GM19035 (cell line): ENCODE results near the gene TIMP4.

Experiments used
- ATAC-seq: cut with Tn5 transposase; IDR thresholded peaks from one replicate; pipeline ENCODE4 v1.9.1; 2021; ENCODE audit not compliant: unreplicated experiment

Gene TIMP4

GRCh38 chr3:12148183-12148940 lies 10.3 kb downstream of the TIMP4 start:
- no peak for ATAC-seq

GRCh38 chr3:12147049-12147780 lies 11.5 kb downstream of the TIMP4 start:
- no peak for ATAC-seq

- no peak for ATAC-seq
Observed at GRCh38 chr3:12143949-12144504, 14.7 kb downstream of the TIMP4 start.

GRCh38 chr3:12142476-12142875 lies 16.2 kb downstream of the TIMP4 start:
- ATAC-seq, result no peak

GRCh38 chr3:12141350-12141749 lies 17.4 kb downstream of the TIMP4 start:
- ATAC-seq, result no peak

GRCh38 chr3:12139111-12139511 lies 19.6 kb downstream of the TIMP4 start:
- no peak for ATAC-seq

GRCh38 chr3:12138044-12138443 lies 20.7 kb downstream of the TIMP4 start:
- no peak for ATAC-seq

- no peak for ATAC-seq
Observed at GRCh38 chr3:12136371-12136770, 22.3 kb downstream of the TIMP4 start.

GRCh38 chr3:12135029-12135657 lies 23.6 kb downstream of the TIMP4 start:
- ATAC-seq, result peak; percentile 85

- ATAC-seq, result no peak
Observed at GRCh38 chr3:12132881-12133280, 25.8 kb downstream of the TIMP4 start.

- ATAC-seq, result no peak
Observed at GRCh38 chr3:12131351-12132090, 27.2 kb downstream of the TIMP4 start.

GRCh38 chr3:12127391-12127790 lies 31.3 kb downstream of the TIMP4 start:
- no peak for ATAC-seq

- ATAC-seq, result no peak
Observed at GRCh38 chr3:12125772-12126171, 32.9 kb downstream of the TIMP4 start.

GRCh38 chr3:12121466-12121865 lies 37.2 kb downstream of the TIMP4 start:
- ATAC-seq, result no peak

- ATAC-seq, result no peak
Observed at GRCh38 chr3:12120374-12121140, 38.2 kb downstream of the TIMP4 start.

- no peak for ATAC-seq
Observed at GRCh38 chr3:12117473-12117872, 41.2 kb downstream of the TIMP4 start.

GRCh38 chr3:12116870-12117269 lies 41.8 kb downstream of the TIMP4 start:
- ATAC-seq, result no peak

GRCh38 chr3:12115849-12116248 lies 42.9 kb downstream of the TIMP4 start:
- ATAC-seq, result no peak

GRCh38 chr3:12115104-12115503 lies 43.6 kb downstream of the TIMP4 start:
- ATAC-seq, result no peak

- ATAC-seq, result no peak
Observed at GRCh38 chr3:12114251-12114650, 44.5 kb downstream of the TIMP4 start.
